Calu3 (cell line): Measurements from ENCODE around the gene CAMK1G. TPM values are rescaled to one million over a fixed set of nuclear protein-coding genes. Genes with fewer than 3 reads are reported as not detected.

ENCODE experiments used
- BruUV-seq: library from RNA; stranded (reverse); fragments of 400-500 nt; replicated peaks from 2 replicates; lab custom pipeline; 2021; lab: Mats Ljungman, UMichigan
- CTCF ChIA-PET: fragments of 300-600 bp; sonication (Branson Sonifier 250); formaldehyde crosslinking; loops from one replicate; lab custom pipeline; 2022; ENCODE audit warnings: antibody characterized with exemption; lab: Charles Lee
- DNase-seq: peaks from one replicate; pipeline ENCODE4 v3.0.0; 2022
- H3K27ac Mint-ChIP-seq: one replicate; pipeline ENCODE4 v1.8.0; 2022; ENCODE audit warnings: mixed read lengths; ENCODE audit not compliant: unreplicated experiment
- H3K27me3 Mint-ChIP-seq: one replicate; pipeline ENCODE4 v1.8.0; 2022; ENCODE audit warnings: mixed read lengths; ENCODE audit not compliant: unreplicated experiment
- H3K36me3 Mint-ChIP-seq: one replicate; pipeline ENCODE4 v1.8.0; 2022; ENCODE audit warnings: mild to moderate bottlenecking, moderate library complexity, mixed read lengths; ENCODE audit not compliant: insufficient read depth, unreplicated experiment
- H3K4me1 Mint-ChIP-seq: one replicate; pipeline ENCODE4 v1.8.0; 2022; ENCODE audit warnings: mild to moderate bottlenecking, low read depth, mixed read lengths; ENCODE audit not compliant: unreplicated experiment
- H3K4me3 Mint-ChIP-seq: one replicate; pipeline ENCODE4 v1.8.0; 2022; ENCODE audit warnings: mild to moderate bottlenecking, low read depth, moderate library complexity, mixed read lengths; ENCODE audit not compliant: unreplicated experiment
- H3K9me3 Mint-ChIP-seq: one replicate; pipeline ENCODE4 v1.8.0; 2022; ENCODE audit warnings: low read depth, mixed read lengths; ENCODE audit not compliant: unreplicated experiment
- CTCF ChIP-seq: fragments of 200-600 bp; IDR thresholded peaks from one replicate; pipeline ENCODE4 v1.8.0; 2022; ENCODE audit warnings: antibody characterized with exemption; ENCODE audit not compliant: unreplicated experiment
- intact Hi-C: fragments of 100-400 bp; cut with micrococcal nuclease; formaldehyde crosslinking; loops from one replicate; pipeline ENCODE4 v1.10.0; 2022; ENCODE audit not compliant: unreplicated experiment
- total RNA-seq: library from RNA; stranded (reverse); gene quantifications from 2 replicates; pipeline ENCODE4 v1.2.3, GENCODE V29; 2022

Gene CAMK1G
- total RNA-seq, 1 experiment from 2014 or later, result not detected

- no peaks in the 10 kb centered on the region for H3K27me3 Mint-ChIP-seq
- H3K36me3 Mint-ChIP-seq, result peaks cover 76% of the 10 kb centered on the region
- no peak overlapping the region for H3K27ac Mint-ChIP-seq
- TF ChIP-seq CTCF, result no peak
- DNase-seq, result no peak
- CTCF ChIA-PET, result interaction anchor here (0.6 kb wide), 1 partner anchor 500 kb away, joined by 3 read pairs; no protein-coding TSS in a partner anchor
- H3K4me3 Mint-ChIP-seq, result no peak overlapping the region
- no TSS peak for BruUV-seq
- intact Hi-C loops, result no loop called here
- H3K4me1 Mint-ChIP-seq, result no peaks in the 10 kb centered on the region
- no peaks in the 10 kb centered on the region for H3K9me3 Mint-ChIP-seq
These were observed 34.2 kb downstream of the CAMK1G start for GRCh38 chr1:209617755-209618154.

GRCh38 chr1:209618291-209618690, 34.8 kb downstream of the CAMK1G start:
- H3K4me1 Mint-ChIP-seq, result no peaks in the 10 kb centered on the region
- no TSS peak for BruUV-seq
- intact Hi-C loops, result no loop called here
- no peak overlapping the region for H3K4me3 Mint-ChIP-seq
- no peak for DNase-seq
- H3K27me3 Mint-ChIP-seq, result no peaks in the 10 kb centered on the region
- H3K36me3 Mint-ChIP-seq, result peaks cover 72% of the 10 kb centered on the region
- no peak for TF ChIP-seq CTCF
- no peaks in the 10 kb centered on the region for H3K9me3 Mint-ChIP-seq
- H3K27ac Mint-ChIP-seq, result no peak overlapping the region
- CTCF ChIA-PET, result no interaction called here

- DNase-seq, result no peak
- Mint-ChIP-seq H3K9me3 (no peaks in the 10 kb centered on the region), H3K4me1 (no peaks in the 10 kb centered on the region), H3K27ac (no peak overlapping the region), H3K4me3 (no peak overlapping the region), H3K27me3 (no peaks in the 10 kb centered on the region), H3K36me3 (peaks cover 71% of the 10 kb centered on the region)
- CTCF ChIA-PET, result no interaction called here
- TF ChIP-seq CTCF, result no peak
- BruUV-seq, result no TSS peak
- intact Hi-C loops, result no loop called here
These were observed 35.4 kb downstream of the CAMK1G start for GRCh38 chr1:209618756-209619420.

- no peaks in the 10 kb centered on the region for H3K27me3 Mint-ChIP-seq
- no peak overlapping the region for H3K27ac Mint-ChIP-seq
- CTCF ChIA-PET, result no interaction called here
- no peaks in the 10 kb centered on the region for H3K4me1 Mint-ChIP-seq
- no peak for TF ChIP-seq CTCF
- H3K4me3 Mint-ChIP-seq, result no peak overlapping the region
- peaks cover 72% of the 10 kb centered on the region for H3K36me3 Mint-ChIP-seq
- no TSS peak for BruUV-seq
- H3K9me3 Mint-ChIP-seq, result no peaks in the 10 kb centered on the region
- intact Hi-C loops, result no loop called here
- DNase-seq, result no peak
These were observed 36.4 kb downstream of the CAMK1G start for GRCh38 chr1:209619696-209620486.
